H9 (cell line): ENCODE data around the gene CAV2. TPM values are rescaled to one million over a fixed set of nuclear protein-coding genes. Genes with fewer than 3 reads are reported as not detected.

ENCODE experiments used
- DNase-seq: peaks from one replicate; pipeline ENCODE4 v3.0.0-alpha.2; 2017
- H2AFZ ChIP-seq: one replicate; pipeline ENCODE4 v1.6.1; 2013; ENCODE audit warnings: mild to moderate bottlenecking, low read length, control low read depth, moderate library complexity
- H2AK5ac ChIP-seq: 2 replicates; pipeline ENCODE4 v1.6.1; 2013; ENCODE audit warnings: low read length, control low read depth, mixed read lengths; ENCODE audit not compliant: insufficient read length
- H2BK120ac ChIP-seq: one replicate; pipeline ENCODE4 v1.6.1; 2013; ENCODE audit warnings: low read depth, mild to moderate bottlenecking, low read length, control low read depth, inconsistent platforms; ENCODE audit not compliant: poor library complexity, severe bottlenecking
- H2BK12ac ChIP-seq: 2 replicates; pipeline ENCODE4 v1.6.1; 2013; ENCODE audit warnings: low read length, control low read depth, mixed read lengths, low read depth; ENCODE audit not compliant: insufficient read length
- H2BK15ac ChIP-seq: 2 replicates; pipeline ENCODE4 v1.6.1; 2013; ENCODE audit warnings: low read depth, low read length, control low read depth
- H2BK20ac ChIP-seq: one replicate; pipeline ENCODE4 v1.6.1; 2013; ENCODE audit warnings: low read depth, mild to moderate bottlenecking, low read length, control low read depth, inconsistent platforms; ENCODE audit not compliant: poor library complexity, severe bottlenecking
- H2BK5ac ChIP-seq: 2 replicates; pipeline ENCODE4 v1.6.1; 2013; ENCODE audit warnings: low read length, control low read depth, mixed read lengths; ENCODE audit not compliant: insufficient read length
- H3K14ac ChIP-seq: 2 replicates; pipeline ENCODE4 v1.6.1; 2013; ENCODE audit warnings: low read length, control low read depth; ENCODE audit not compliant: insufficient read depth
- H3K18ac ChIP-seq: 2 replicates; pipeline ENCODE4 v1.6.1; 2013; ENCODE audit warnings: low read depth, mild to moderate bottlenecking, mixed read lengths, low read length, control low read depth; ENCODE audit not compliant: insufficient read length
- H3K23ac ChIP-seq: 2 replicates; pipeline ENCODE4 v1.6.1; 2013; ENCODE audit warnings: low read length, control low read depth, mixed read lengths, low read depth; ENCODE audit not compliant: insufficient read length
- H3K23me2 ChIP-seq: 2 replicates; pipeline ENCODE4 v1.6.1; 2013; ENCODE audit warnings: low read depth, mild to moderate bottlenecking, mixed read lengths, low read length, control low read depth; ENCODE audit not compliant: insufficient read length, poor library complexity, severe bottlenecking
- H3K27ac ChIP-seq: 2 replicates; pipeline ENCODE4 v1.5.1; 2013; ENCODE audit warnings: low read length, control low read depth, mixed read lengths, low read depth; ENCODE audit not compliant: insufficient read length
- H3K27me3 ChIP-seq: 2 replicates; pipeline ENCODE4 v1.6.1; 2013; ENCODE audit warnings: low read length, control low read depth, inconsistent platforms; ENCODE audit not compliant: insufficient read depth
- H3K4ac ChIP-seq: 2 replicates; pipeline ENCODE4 v1.6.1; 2013; ENCODE audit warnings: low read depth, mild to moderate bottlenecking, control low read depth, inconsistent platforms, low read length, moderate library complexity
- H3K4me1 ChIP-seq: 2 replicates; pipeline ENCODE4 v1.6.1; 2013; ENCODE audit warnings: low read length, control low read depth, inconsistent platforms; ENCODE audit not compliant: insufficient read depth
- H3K4me2 ChIP-seq: 2 replicates; pipeline ENCODE4 v1.6.1; 2013; ENCODE audit warnings: low read length, control low read depth, mixed read lengths; ENCODE audit not compliant: insufficient read length, insufficient read depth
- H3K56ac ChIP-seq: 2 replicates; pipeline ENCODE4 v1.6.1; 2013; ENCODE audit warnings: low read depth, mild to moderate bottlenecking, mixed read lengths, low read length, control low read depth; ENCODE audit not compliant: insufficient read length
- H3K79me1 ChIP-seq: 2 replicates; pipeline ENCODE4 v1.6.1; 2013; ENCODE audit warnings: low read depth, mild to moderate bottlenecking, moderate library complexity, low read length, control low read depth, inconsistent platforms; ENCODE audit not compliant: insufficient read depth, poor library complexity, severe bottlenecking
- H3K79me2 ChIP-seq: 2 replicates; pipeline ENCODE4 v1.6.1; 2013; ENCODE audit warnings: low read length, control low read depth, inconsistent platforms; ENCODE audit not compliant: insufficient read depth
- H3K9ac ChIP-seq: 2 replicates; pipeline ENCODE4 v1.6.1; 2013; ENCODE audit warnings: low read length, control low read depth, mixed read lengths; ENCODE audit not compliant: insufficient read length; ENCODE audit errors: extremely low read depth
- H3K9me3 ChIP-seq: one replicate; pipeline ENCODE4 v1.6.1; 2013; ENCODE audit warnings: low read depth, low read length, inconsistent platforms; ENCODE audit not compliant: control insufficient read depth
- H3T11ph ChIP-seq: one replicate; pipeline ENCODE4 v1.6.1; 2013; ENCODE audit warnings: mild to moderate bottlenecking, low read length, control low read depth, inconsistent platforms
- H4K20me1 ChIP-seq: one replicate; pipeline ENCODE4 v1.6.1; 2013; ENCODE audit not compliant: control insufficient read depth, insufficient read length, insufficient read depth
- H4K5ac ChIP-seq: 2 replicates; pipeline ENCODE4 v1.6.1; 2013; ENCODE audit warnings: low read depth, mild to moderate bottlenecking, mixed read lengths, low read length, control low read depth; ENCODE audit not compliant: insufficient read length
- H4K8ac ChIP-seq: replicated peaks from 2 replicates; pipeline ENCODE4 v1.6.1; 2013; ENCODE audit warnings: low read length, control low read depth, mixed read lengths, low read depth; ENCODE audit not compliant: insufficient read length
- H4K91ac ChIP-seq: 2 replicates; pipeline ENCODE4 v1.6.1; 2013; ENCODE audit warnings: low read depth, mild to moderate bottlenecking, moderate library complexity, mixed read lengths, low read length, control low read depth; ENCODE audit not compliant: insufficient read length
- H3K27ac Mint-ChIP-seq, 3 experiments: 2 replicates in 2 of 3; 3 replicates in 1 of 3; pipeline ENCODE4 v1.8.0; 2020 to 2021; ENCODE audit warnings: mixed read lengths in 3 of 3, mild to moderate bottlenecking in 1 of 3, moderate library complexity in 1 of 3
- H3K27me3 Mint-ChIP-seq: 2 replicates; pipeline ENCODE4 v1.8.0; 2021; ENCODE audit warnings: low read depth, mild to moderate bottlenecking, moderate library complexity, mixed read lengths
- H3K36me3 Mint-ChIP-seq, 3 experiments: 2 replicates in 2 of 3; 3 replicates in 1 of 3; pipeline ENCODE4 v1.8.0; 2020 to 2021; ENCODE audit warnings: low read depth in 3 of 3, mixed read lengths in 3 of 3; ENCODE audit not compliant: insufficient read depth in 1 of 3
- H3K4me1 Mint-ChIP-seq, 2 experiments: 2 replicates each; pipeline ENCODE4 v1.8.0; 2020; ENCODE audit warnings: mixed read lengths in 2 of 2
- H3K4me3 Mint-ChIP-seq, 2 experiments: 2 replicates in 1 of 2; 3 replicates in 1 of 2; pipeline ENCODE4 v1.8.0; 2020 to 2021; ENCODE audit warnings: mild to moderate bottlenecking in 2 of 2, mixed read lengths in 2 of 2, moderate library complexity in 1 of 2
- H3K9me3 Mint-ChIP-seq, 2 experiments: 2 replicates in 1 of 2; 3 replicates in 1 of 2; pipeline ENCODE4 v1.8.0; 2020; ENCODE audit warnings: mild to moderate bottlenecking in 2 of 2, mixed read lengths in 2 of 2, moderate library complexity in 1 of 2
- WGBS: extraction: QIAGEN DNeasy Blood & Tissue Kit; methylation state at CpG from one replicate; pipeline ENCODE4 v1.1.7; 2013; ENCODE audit warnings: missing lambda C conversion rate, low lambda C conversion rate, mixed read lengths; ENCODE audit not compliant: insufficient read length; ENCODE audit errors: extremely low coverage; 5-methylcytosine and 5-hydroxymethylcytosine counted together
- total RNA-seq: library from RNA; stranded (reverse); gene quantifications from 2 replicates; pipeline ENCODE4 v1.2.1, GENCODE V29; 2021
- TF ChIP-seq, protein P1 (sequence below): fragments of 200-600 bp; sonication (generic); conservative IDR thresholded peaks from 3 replicates; pipeline ENCODE4 v1.8.0; 2021; ENCODE audit warnings: antibody characterized with exemption, mild to moderate bottlenecking

The CAV2 gene
- total RNA-seq, 1 experiment from 2014 or later = 3.7 TPM

- Mint-ChIP-seq H3K27me3 (peaks cover 33% of the 10 kb centered on the region), H3K36me3 (no peaks in the 10 kb centered on the region), H3K4me1 (peaks cover 12 to 14% of the 10 kb centered on the region in 2 experiments), H3K9me3 (no peaks in the 10 kb centered on the region), H3K4me3 (no peak overlapping the region), H3K27ac (no peak overlapping the region)
- Histone ChIP-seq H3K14ac (no peak overlapping the region), H3K56ac (no peak overlapping the region), H3K79me2 (no peaks in the 10 kb centered on the region), H2BK5ac (no peak overlapping the region), H2AK5ac (no peak overlapping the region), H3K4me2 (no peak overlapping the region), H4K91ac (no peak overlapping the region), H4K5ac (no peak overlapping the region), H2BK120ac (no peak overlapping the region), H3T11ph (no peak overlapping the region), H4K20me1 (no peaks in the 10 kb centered on the region), H3K18ac (no peak overlapping the region), H3K4ac (no peak overlapping the region), H2BK15ac (no peak overlapping the region), H2AFZ (no peak overlapping the region), H3K27me3 (no peaks in the 10 kb centered on the region; the same call in 1 of the 2 replicates), H3K79me1 (no peaks in the 10 kb centered on the region), H2BK20ac (no peak overlapping the region), H3K9me3 (no peaks in the 10 kb centered on the region), H3K27ac (no peak overlapping the region), H3K23ac (no peak overlapping the region), H3K9ac (no peak overlapping the region), H3K4me1 (no peaks in the 10 kb centered on the region), H2BK12ac (no peak overlapping the region), H3K23me2 (peaks cover 10% of the 10 kb centered on the region), H4K8ac (no peak overlapping the region)
- no peak for DNase-seq
- WGBS = no CpG with 5 or more reads among the region's 2 CpGs
- TF ChIP-seq, protein P1, sequence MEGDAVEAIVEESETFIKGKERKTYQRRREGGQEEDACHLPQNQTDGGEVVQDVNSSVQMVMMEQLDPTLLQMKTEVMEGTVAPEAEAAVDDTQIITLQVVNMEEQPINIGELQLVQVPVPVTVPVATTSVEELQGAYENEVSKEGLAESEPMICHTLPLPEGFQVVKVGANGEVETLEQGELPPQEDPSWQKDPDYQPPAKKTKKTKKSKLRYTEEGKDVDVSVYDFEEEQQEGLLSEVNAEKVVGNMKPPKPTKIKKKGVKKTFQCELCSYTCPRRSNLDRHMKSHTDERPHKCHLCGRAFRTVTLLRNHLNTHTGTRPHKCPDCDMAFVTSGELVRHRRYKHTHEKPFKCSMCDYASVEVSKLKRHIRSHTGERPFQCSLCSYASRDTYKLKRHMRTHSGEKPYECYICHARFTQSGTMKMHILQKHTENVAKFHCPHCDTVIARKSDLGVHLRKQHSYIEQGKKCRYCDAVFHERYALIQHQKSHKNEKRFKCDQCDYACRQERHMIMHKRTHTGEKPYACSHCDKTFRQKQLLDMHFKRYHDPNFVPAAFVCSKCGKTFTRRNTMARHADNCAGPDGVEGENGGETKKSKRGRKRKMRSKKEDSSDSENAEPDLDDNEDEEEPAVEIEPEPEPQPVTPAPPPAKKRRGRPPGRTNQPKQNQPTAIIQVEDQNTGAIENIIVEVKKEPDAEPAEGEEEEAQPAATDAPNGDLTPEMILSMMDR = no peak
These were observed 2.9 kb downstream of the CAV2 start for GRCh38 chr7:116502201-116503096.
